GM21619 (cell line): Measurements from ENCODE around the gene PHKG2.

Experiments
- ATAC-seq: cut with Tn5 transposase; IDR thresholded peaks from one replicate; pipeline ENCODE4 v1.9.1; 2021; ENCODE audit not compliant: unreplicated experiment

The PHKG2 gene

GRCh38 chr16:30793508-30794069 is 45.4 kb downstream of the PHKG2 start:
- ATAC-seq, result no peak

GRCh38 chr16:30794634-30795033 is 46.4 kb downstream of the PHKG2 start:
- ATAC-seq, result no peak

GRCh38 chr16:30797670-30798309 is 49.6 kb downstream of the PHKG2 start:
- ATAC-seq, result no peak
